Activated CD4-positive, alpha-beta T cell treated with anti-CD3 and anti-CD28 coated beads, Interleukin-2, amount 50 U/mL, for 24 hours (primary cell): Measurements from ENCODE around the gene PPP1R12B.
"Not testable (repeated sequence)": the region's sequence is repeated elsewhere in the genome, so short reads cannot be mapped to it uniquely, and the experiment has no call there.

ENCODE experiments used
- DNase-seq, 2 donors: peaks; one replicate each; pipeline ENCODE4 v3.0.0-alpha.2; 2020; ENCODE audit warnings: low read depth in 1 of 2, low spot score in 1 of 2

The PPP1R12B gene

DNA sequence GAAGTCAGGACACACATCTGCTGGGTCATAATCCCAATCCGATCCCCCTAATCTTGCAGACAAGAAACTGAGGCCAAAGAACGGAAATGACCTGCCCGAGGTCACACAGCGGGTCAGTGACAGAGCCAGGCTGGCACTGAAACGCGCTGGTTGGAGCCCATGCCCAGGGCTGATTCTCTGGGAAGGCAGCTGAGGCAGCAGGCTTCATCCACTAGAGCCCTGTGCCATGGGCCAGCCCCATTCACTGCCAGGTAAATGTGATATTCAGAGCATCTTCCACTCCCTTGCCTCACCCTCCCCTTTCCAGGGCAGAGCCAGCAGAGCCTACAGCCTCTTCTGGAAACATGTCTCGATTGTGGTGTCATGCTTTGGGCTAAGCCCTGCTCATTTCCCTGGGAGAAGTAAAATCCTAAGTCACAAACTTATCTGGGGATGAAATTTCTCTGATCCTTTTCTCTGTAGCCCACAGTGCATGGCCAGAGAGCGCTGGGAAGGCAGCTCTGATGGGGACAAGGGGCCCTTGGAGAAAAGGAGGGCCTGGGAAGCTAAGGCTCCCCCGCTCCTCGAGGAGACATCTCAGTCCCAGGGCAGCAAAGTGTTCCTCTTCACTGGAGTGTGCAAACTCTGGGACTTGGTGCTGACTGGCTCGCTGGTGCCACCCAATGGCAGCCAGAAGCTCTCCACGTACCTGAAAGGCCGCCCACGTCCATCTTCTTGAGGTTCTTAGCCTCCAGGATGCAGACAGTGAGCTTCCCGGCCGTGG is 251.4 kb downstream of the PPP1R12B start:
- no peak for DNase-seq

DNA sequence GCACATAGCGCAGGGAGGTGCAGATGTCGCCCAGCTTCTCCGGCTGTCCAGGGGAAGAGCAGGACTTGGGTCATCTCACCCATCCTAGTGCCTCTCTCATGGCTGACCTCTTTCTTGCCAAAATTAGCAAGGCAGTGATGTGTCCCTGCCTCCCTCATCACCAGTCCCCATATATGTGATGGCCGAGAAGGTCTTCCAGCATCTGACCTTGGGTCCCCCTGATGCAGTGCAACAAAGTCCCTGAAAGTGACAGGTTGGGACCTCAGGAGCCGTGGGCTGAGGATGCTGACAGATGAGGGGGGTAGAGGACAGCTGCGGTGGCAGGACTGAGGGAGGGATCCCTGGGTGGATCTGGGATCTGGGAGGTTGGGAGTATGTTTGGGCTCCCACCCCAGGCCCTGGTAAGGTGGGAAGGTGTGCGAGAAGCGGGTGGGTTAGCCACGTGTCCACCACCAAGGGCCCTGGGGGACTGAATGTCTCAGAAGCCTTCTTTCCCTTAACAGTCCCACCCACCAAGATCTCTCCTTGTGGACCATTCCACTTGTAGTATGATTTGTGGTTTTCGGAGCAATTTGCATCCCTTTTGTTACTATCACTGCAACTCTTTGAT is 252.0 kb downstream of the PPP1R12B start:
- DNase-seq, result no peak

DNA sequence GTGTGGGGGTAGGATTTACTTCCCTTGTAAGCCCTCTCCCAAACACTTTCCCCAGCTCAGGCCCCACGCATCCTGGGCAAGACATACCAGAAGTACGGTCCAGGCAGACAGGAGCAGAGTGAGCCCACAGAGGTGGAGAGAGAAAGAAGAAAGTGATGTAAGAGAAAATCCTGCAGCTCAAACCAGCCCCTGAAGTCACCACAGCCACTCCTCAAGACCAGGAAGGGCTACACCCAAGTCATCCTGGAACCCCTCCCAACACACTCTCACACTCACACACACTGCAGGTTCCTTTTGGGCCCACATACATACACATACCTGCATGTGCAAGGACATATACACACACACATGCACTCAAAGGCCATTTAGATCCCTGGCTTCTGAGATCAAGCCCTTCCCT is 254.9 kb downstream of the PPP1R12B start:
- no peak for DNase-seq

DNA sequence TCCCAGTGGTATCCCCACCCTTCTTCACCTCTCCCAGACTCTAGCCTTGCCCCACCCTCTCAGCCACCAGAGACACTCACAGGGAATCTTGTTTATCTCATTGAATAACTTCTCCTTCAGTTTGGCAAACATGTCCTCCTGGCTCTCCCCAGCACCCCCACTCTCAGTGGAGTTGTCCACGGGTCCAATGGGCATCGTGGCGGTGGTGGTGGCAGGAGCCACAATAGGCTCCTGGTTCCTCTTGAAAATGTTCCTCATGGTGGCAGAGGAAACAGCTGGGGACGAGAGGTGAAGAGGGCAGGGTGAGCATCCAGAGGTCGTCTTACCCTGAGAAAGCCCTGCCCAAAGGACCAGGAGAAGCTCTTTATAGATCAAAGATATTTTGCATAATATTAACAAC is 257.0 kb downstream of the PPP1R12B start:
- no peak for DNase-seq

DNA sequence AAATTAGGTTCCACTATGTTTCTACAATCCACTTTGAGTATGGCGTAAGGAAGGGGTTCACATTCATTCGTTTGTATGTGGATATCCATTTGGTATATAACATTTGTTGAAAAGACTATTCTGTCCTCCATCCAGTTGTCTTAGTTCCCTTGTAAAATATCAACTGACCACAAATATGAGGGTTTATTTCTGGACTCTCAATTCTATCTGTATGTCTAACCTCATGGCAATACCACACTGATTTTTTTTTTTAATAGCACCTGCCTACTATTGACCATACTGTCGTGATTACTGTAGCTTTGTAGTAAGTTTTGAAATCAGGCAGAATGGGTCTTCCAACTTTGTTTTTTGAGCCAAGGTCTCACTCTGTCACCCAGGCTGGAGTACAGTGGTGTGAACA is 263.5 kb downstream of the PPP1R12B start:
- DNase-seq, result not testable (repeated sequence)

DNA sequence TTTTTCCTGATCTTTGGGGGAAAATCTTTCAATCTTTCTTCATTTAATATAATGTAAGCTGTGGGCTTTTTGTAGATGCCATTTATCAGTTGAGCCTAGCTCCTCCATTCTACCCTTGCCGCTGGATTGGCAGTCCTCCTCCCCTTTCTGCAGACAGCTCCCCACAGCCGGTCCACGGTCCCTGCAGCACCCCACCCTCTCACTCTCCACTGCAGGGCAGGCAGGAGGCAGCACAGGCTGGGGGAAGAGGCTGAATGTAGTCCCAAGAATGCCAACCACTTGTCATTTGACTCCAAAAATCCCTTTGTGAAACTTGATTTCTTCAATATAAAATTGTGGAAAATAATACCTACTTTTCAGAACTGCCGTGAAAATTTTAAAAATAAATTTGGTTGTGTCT is 265.1 kb downstream of the PPP1R12B start:
- DNase-seq, result no peak

DNA sequence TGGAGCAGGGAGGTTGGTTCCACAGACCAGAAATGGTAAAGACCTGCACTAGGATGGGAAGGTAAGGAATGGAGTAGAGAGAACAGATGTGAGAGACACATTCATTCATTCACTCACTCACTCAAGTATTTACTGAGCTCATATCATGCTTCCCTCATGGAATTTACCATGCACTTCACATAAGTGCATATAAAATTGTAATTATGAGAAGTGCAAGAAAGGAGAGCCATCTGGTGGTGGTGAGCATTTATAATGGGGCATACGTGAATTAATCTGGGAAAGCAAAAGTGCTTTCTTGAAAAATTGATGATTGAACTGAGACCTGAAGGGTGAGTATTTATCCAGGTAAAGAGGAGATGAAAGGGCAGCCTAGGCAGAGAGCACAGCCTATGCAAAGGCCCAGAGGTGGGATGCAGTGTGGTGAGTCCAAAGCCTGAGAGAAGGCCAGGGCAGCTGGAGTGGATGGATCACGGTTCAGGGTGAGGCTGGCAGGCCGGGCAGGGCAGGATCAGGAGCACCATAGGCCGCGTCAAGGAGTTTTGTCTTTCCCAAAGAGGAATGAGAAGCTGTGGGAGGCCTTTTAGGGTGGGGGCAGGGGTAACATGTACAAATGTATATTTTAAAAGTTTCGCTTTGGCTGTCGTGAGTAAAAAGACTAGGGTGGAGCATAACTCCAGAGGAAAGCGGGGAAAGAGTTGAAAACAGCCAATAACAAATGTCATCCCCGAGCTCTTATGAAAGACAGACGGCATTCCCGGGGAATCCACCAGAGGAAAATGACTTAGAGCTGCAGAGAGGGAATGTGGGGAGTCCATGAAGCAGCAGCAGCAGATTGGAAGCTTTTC is 266.1 kb downstream of the PPP1R12B start:
- not testable (repeated sequence) for DNase-seq

DNA sequence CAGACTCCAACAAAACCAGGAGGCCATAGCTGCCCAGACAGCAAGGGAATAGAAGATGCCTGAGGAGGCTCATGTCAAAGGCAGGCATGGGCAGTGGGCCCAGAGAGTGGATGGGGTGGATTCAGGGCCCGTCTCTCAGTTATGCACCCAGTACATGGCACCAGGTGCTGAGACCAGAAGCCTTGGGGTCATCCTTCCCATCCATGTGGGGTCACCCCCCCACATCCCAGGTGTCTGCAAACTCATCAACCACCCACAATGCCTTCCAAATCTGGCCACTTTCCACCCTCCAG is 266.7 kb downstream of the PPP1R12B start:
- DNase-seq, result not testable (repeated sequence)

DNA sequence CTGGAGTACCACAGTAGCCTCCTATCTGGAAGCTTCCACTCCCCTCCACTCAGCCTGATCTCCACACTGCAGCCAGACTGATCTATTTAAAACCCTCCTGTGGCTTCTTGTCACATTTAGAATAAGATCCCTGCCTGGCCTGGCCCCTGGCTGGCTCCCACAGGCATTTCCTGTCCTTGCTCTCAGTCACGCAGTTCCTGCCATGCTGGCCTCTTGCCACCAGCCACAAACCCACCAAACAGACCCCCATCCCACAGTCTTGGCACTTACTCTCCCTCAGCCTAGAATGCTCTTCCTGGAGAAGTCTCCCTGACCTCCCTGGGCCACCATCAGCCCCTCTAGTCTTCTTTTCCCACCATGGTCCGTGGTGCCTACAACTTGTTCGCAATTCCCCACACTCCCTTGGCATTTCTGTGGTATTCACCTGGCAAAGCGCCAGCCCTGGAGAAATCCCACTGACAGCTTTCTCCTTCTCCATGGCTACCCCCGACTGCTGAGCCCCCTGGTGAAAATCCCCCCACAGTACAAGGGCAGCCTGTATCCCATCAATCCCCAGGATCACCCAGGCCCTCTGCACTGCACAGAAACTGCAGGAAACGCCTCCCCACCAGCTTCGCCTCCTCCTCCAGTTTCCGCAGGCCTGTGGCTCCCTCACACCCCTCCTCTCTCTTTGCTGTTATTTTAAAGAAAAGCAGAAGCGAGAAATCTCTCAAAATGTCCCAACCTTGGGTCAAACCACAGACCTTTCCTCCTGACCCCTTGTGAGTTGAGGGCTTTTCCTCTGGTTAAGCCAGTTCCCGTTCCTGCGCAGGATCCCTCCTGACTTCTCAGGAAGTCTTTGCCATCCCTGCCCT is 267.2 kb downstream of the PPP1R12B start:
- no peak for DNase-seq

DNA sequence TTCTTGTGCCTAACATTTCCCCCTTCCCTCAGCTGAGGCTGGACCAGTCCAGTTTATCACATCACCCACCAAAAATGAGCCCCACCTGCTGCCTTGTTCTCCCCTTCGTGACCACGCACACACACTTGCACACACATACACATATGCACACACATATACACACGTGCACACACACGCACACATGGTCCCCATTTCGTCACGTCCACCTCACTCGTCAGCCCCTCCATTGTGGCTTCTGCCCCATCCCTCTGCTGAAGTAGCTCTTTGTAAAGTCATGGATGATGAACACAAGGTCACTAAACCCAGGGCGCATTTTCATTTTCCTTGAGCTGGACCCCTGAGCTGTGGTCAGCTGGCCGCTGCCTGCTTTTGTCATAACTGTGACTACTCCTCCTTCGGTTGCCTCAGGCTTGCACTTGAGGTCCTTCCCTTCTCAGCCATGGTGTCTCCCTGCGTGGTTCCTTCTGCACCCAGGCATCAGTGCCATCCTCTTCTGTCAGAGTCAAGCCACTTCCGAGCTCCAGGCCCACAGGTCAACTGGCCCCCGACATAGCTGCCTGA is 267.9 kb downstream of the PPP1R12B start:
- no peak for DNase-seq

DNA sequence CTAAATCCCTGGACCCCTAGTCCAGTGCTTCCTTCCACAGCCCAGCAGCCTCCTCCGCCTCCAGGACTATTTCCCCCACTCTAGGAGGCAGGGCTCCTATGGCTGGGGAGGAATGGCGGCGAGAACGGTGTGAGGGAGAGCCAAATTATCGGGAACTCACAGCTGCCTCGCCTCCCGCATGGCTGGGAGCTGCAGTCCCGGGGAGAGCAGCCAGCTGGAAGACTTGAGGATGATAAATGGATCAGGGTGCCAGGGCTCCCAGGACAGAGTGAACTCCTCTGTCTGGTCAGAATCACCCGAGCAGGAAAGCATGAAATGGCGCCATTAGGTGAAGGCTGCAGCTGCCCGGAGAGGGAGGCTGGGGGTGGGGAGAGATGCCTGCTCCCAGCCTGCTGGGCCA is 270.5 kb downstream of the PPP1R12B start:
- not testable (repeated sequence) for DNase-seq

DNA sequence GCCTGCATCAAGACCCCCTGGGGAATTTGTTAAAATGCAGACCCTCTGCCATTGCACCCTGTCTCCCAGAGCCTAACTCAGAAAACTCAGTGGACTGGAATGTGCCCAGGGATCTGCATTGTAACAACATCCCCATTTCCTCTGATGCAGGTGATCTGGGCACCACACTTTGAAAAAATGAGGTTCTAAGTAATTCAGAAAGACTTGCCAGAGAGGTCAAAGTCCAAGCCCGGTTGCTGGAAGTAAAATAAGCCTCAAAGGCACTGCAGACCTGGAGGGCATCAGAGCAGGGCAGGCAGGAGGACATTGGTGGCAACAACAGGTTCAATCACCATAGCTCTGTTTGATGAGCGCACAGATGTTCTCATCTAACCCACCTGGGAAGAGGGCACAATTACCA is 271.0 kb downstream of the PPP1R12B start:
- DNase-seq, result no peak

DNA sequence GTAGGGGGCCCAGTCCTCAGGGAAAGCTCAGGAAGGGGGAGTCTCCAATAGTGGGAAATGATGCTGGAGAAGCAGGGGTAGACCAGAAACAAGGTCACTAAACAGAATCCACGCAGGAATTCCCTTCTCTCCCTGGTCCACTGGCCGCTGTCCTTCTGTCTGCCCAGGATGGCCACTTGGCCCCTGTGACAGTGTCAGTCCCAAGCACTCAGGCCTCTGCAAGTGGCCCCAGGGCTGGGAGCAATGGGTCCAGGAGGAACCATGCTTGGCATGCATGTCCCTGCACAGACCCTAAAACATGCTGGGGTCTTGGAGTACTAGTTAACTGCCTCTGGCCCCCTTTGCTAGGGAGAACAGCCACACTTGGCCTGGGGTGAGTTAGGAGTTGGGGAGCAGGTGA is 271.5 kb downstream of the PPP1R12B start:
- DNase-seq, result not testable (repeated sequence)

DNA sequence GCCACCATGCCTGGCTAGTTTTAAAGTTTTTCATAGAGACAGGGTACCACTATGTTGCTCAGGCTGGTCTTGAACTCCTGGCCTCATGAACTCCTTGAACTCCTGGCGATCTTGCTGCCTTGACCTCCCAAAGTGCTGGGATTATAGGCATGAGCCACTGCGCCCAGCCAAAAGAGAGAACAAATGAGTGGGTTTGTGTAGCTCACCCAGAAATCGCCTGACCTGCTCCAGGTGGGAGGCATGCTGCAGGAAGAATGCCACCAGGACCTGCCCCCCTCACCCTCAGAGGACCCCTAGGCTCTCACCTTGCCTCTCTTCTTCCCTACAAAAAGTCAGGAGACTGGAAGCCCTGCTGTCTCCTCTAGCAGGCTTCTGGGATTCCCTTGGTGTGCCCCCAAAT is 272.9 kb downstream of the PPP1R12B start:
- no peak for DNase-seq

DNA sequence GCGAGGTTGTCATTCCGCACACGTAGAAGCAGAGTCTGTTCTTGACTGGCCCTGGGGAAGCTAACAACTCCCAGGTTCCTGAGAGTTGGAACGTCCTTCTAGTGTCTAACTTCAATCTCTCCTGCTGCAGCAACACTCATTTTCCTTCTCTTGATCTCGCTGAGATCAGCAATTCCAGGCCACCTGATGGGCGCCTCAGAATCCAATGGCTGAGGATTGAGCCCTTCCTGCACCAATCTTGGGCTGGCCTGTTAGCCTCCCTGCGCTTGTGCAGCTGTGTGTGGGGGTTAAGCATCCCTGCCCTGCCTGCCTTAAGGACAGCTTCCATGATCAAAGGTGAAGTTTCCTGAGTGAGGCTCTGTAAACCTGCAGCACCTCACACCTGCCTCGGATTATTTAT is 273.9 kb downstream of the PPP1R12B start:
- DNase-seq, result no peak

DNA sequence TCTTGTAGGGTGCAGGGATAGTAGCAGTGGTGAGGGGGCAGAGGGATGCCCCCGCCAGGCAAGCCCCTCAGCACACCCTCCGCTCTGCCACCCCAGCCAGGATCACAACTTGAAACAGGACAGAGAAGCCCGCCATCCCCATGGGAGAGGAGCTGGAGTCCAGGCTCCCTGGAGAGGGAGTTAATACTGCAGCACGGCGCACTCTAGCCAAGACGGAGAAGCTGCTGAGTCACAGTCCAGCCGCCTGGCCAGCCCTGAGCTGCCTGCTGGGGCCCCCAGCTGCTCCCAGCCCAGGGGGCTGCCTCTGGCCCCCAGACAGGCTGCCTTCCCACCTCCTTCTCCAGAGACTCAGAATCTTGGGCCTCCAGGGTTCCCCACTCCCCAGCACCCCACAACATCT is 274.6 kb downstream of the PPP1R12B start:
- DNase-seq, result no peak

DNA sequence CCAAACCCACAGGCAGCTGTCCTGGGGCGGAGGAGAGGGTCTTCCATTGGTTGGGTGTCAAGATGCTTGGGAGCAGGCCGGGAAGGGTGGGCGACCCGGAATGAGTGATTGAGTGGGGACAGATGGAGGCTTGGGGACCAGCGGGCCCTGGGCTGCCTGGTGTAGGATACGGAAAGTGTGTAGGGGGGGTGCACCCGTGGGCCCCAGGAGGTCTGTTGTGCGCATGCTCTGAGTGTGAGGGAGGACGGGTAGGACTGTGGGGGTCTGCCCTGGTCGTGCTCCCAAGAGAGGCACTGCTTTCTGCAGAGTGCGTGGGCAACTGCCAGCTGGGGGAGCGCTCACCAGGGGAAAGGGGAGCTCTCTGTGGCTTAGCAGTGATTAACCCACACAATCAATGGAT is 275.0 kb downstream of the PPP1R12B start:
- DNase-seq, result not testable (repeated sequence)

DNA sequence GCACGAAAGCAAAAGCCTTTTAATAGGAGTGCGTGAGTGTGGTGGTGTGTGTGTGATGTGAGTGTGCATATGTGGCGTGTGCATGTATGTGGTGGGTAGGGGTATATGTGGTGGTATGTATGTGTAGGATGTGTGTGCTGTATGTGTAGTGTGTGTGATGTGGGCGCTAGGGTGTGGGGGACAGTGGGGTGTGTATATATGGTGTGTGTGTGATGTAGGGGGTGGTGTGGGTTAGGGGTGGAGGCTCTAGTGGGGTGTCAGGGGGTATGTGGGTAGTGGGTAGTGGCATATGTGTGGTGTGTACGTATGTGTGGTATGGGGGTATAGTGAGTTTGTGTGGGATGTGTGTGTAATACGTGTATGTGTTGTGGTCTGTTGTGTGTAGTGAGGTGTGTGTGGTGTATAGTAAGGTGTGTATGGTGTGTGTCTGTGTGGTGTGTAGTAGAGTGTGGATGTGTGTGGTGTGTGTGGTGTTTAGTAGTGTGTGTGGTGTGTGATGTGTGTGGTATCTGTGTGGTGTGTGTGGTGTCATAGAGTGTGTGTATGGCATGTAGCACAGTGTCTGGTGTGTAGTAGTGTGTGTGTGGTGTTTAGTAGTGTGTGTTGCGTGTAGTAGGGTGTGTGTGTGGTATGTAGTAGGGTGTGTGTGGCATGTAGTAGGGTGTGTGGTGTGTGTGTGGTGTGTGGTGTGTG is 275.7 kb downstream of the PPP1R12B start:
- no peak for DNase-seq

DNA sequence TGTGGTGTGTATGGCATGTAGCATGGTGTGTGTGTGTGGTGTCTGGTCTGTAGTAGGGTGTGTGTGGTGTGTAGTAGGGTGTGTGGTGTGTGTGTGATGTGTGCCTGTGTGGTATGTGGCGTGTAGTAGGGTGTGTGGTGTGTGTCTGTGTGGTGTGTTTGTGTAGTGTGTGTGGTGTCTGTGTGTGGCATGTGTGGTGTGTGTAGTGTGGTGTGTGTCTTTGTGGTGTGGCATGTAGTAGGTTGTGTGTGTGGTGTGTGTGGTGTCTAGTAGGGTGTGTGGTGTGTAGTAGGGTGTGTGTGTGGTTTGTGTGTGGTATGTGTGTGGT is 276.2 kb downstream of the PPP1R12B start:
- no peak for DNase-seq
